ENCODE results near the gene DDX25. TPM values are rescaled to one million over a fixed set of nuclear protein-coding genes. Genes with fewer than 3 reads are reported as not detected.

Gene DDX25
- total RNA-seq, 1 experiment from 2014 or later, result 0.37 TPM

DNA sequence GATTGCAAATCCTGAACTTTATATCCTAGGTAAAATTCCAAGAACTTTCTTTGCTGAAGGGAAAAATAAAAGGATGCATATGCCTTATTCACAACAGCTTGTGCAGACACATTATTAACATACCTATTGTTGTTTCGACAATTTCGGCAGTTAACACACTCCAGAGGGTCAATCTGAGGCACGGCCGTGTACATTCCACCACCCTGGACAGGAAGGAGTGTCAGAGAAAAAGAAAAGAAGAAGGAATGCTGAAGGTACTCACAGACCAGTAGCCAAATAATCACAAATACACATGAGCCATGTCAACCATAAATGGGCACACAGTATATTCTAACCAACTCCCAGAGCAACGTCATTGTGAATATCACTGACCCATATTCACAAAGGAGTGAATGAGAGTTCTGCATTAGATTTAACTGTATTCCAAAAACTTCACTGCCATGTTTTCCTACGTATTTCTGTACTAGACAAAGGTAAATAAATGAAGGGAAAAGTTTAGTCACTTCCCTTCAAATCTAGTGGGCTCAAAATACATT is 73.9 kb downstream of the DDX25 start (continued):
- TF ChIP-seq EZH2 (IDR thresholded peaks at IDR 0.05), result no peak

Other genes starting within 250 kb of the DDX25 start
- not detected for gene ACRV1, start 223.7 kb upstream of the DDX25 start, total RNA-seq (2021; ENCODE audit: unreplicated experiment)
- gene PATE1, start 158.2 kb upstream of the DDX25 start, total RNA-seq (2021; ENCODE audit: unreplicated experiment), result not detected
- not detected for gene PATE2, start 125.7 kb upstream of the DDX25 start, total RNA-seq (2021; ENCODE audit: unreplicated experiment)
- gene PATE3, start 116.4 kb upstream of the DDX25 start, total RNA-seq (2021; ENCODE audit: unreplicated experiment), result not detected
- not detected for gene PATE4, start 71.2 kb upstream of the DDX25 start, total RNA-seq (2021; ENCODE audit: unreplicated experiment)
- gene HYLS1, start 16.8 kb upstream of the DDX25 start, total RNA-seq (2021; ENCODE audit: unreplicated experiment), result 18.9 TPM
- 11.9 TPM for gene PUS3, start 1.3 kb upstream of the DDX25 start, total RNA-seq (2021; ENCODE audit: unreplicated experiment)
- gene VSIG10L2, start 41.5 kb downstream of the DDX25 start, total RNA-seq (2021; ENCODE audit: unreplicated experiment), result not detected
- gene CDON, start 158.4 kb downstream of the DDX25 start, total RNA-seq (2021; ENCODE audit: unreplicated experiment), result 16.9 TPM